ENCODE data around the gene ARF1.

DNA sequence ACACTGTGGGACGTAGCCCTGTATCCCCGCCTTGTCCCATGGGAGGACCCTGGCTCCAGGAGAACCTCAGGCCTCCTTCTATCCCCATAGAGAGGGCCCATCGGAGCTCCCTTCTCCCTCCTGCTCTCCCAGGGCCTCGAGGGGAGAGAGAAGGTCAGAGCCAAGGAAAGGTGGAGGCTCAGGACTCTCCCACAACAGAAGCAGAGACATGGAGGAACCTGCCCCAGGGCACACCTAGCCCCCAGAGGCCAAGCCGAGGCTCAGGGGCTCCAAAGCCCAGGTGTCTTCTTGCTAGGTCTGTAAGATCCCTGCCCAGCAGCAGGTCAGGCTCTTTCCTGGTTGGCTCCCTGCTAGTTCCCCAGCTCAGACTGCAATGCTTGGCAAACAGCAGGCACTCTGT, 34.4 kb upstream of the ARF1 start:
- TF ChIP-seq, protein P1, sequence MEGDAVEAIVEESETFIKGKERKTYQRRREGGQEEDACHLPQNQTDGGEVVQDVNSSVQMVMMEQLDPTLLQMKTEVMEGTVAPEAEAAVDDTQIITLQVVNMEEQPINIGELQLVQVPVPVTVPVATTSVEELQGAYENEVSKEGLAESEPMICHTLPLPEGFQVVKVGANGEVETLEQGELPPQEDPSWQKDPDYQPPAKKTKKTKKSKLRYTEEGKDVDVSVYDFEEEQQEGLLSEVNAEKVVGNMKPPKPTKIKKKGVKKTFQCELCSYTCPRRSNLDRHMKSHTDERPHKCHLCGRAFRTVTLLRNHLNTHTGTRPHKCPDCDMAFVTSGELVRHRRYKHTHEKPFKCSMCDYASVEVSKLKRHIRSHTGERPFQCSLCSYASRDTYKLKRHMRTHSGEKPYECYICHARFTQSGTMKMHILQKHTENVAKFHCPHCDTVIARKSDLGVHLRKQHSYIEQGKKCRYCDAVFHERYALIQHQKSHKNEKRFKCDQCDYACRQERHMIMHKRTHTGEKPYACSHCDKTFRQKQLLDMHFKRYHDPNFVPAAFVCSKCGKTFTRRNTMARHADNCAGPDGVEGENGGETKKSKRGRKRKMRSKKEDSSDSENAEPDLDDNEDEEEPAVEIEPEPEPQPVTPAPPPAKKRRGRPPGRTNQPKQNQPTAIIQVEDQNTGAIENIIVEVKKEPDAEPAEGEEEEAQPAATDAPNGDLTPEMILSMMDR (IDR thresholded peaks at IDR 0.05; ENCODE audit: control extremely low read depth in 1 of 3, insufficient read depth in 1 of 3, low read depth in 1 of 3, low read length in 3 of 3) = no peak
- no peak for TF ChIP-seq POLR2A (IDR thresholded peaks at IDR 0.05; ENCODE audit: control extremely low read depth in 1 of 2, low read depth in 2 of 2, low read length in 2 of 2)
- TF ChIP-seq POU5F1 (IDR thresholded peaks at IDR 0.05; ENCODE audit: low read depth, low read length) = no peak
- TF ChIP-seq RBBP5 (IDR thresholded peaks at IDR 0.05; ENCODE audit: borderline replicate concordance, low read depth, low read length) = no peak
- TF ChIP-seq, protein P2, sequence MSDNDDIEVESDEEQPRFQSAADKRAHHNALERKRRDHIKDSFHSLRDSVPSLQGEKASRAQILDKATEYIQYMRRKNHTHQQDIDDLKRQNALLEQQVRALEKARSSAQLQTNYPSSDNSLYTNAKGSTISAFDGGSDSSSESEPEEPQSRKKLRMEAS (IDR thresholded peaks at IDR 0.05) = no peak
- TF ChIP-seq, protein P3, sequence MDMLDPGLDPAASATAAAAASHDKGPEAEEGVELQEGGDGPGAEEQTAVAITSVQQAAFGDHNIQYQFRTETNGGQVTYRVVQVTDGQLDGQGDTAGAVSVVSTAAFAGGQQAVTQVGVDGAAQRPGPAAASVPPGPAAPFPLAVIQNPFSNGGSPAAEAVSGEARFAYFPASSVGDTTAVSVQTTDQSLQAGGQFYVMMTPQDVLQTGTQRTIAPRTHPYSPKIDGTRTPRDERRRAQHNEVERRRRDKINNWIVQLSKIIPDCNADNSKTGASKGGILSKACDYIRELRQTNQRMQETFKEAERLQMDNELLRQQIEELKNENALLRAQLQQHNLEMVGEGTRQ (IDR thresholded peaks at IDR 0.05; ENCODE audit: low read length) = no peak
- TF ChIP-seq ZNF274 (IDR thresholded peaks at IDR 0.05; ENCODE audit: borderline replicate concordance, extremely low read depth, low read length) = no peak
- no peak for TF ChIP-seq HDAC2 (IDR thresholded peaks at IDR 0.05; ENCODE audit: borderline replicate concordance in 1 of 2, low read depth in 2 of 2, low read length in 2 of 2)
- TF ChIP-seq, protein P4, sequence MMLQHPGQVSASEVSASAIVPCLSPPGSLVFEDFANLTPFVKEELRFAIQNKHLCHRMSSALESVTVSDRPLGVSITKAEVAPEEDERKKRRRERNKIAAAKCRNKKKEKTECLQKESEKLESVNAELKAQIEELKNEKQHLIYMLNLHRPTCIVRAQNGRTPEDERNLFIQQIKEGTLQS (IDR thresholded peaks at IDR 0.05; ENCODE audit: insufficient read depth, low read depth, low read length) = no peak
